ENCODE measurements around the gene FARP2. TPM values are rescaled to one million over a fixed set of nuclear protein-coding genes. Genes with fewer than 3 reads are reported as not detected.

Gene FARP2
- total RNA-seq, 1 donor from 2014 or later, result 65.0 TPM

DNA sequence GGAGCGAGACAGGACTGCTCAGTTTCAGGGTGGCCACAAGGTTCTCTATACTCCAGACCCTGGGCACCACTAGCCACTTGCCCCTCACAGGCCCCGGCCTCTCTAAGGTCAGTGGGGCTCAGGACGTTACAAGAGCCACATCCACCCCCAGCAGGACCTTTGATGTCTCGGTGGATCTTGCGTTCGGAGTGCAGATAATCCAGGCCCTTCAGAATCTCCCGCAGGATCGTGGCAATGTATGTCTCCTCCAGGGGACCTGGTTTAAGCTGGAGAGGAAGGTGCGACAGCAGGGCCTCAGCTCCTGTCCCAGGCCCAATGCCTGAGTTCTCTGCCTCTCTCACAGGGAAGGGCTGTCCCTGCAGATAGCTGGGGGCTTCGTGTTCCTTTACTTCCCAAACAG, 143.9 kb downstream of the FARP2 start:
- peaks cover 54% of the 10 kb centered on the region for H3K79me2 ChIP-seq (ENCODE audit: insufficient read depth, low read length)
- H3K9me3 ChIP-seq (ENCODE audit: insufficient read depth, low read depth, low read length), result no peaks in the 10 kb centered on the region
- no peak overlapping the region for H3K27ac ChIP-seq (ENCODE audit: low read depth, low read length)
- Mint-ChIP-seq H3K36me3 (ENCODE audit: low read depth, unreplicated experiment) (peaks cover 23% of the 10 kb centered on the region), H3K9me3 (ENCODE audit: unreplicated experiment) (no peaks in the 10 kb centered on the region), H3K27me3 (ENCODE audit: low read depth, unreplicated experiment) (no peaks in the 10 kb centered on the region), H3K4me3 (ENCODE audit: unreplicated experiment) (no peak overlapping the region), H3K27ac (ENCODE audit: unreplicated experiment) (no peak overlapping the region), H3K4me1 (ENCODE audit: low read depth, unreplicated experiment) (peaks cover under 1% of the 10 kb centered on the region)
- H4K20me1 ChIP-seq (ENCODE audit: insufficient read depth, low read length), result peaks cover 66% of the 10 kb centered on the region
- H3K4me2 ChIP-seq (ENCODE audit: low read length), result no peak overlapping the region
- TF ChIP-seq, protein P1, sequence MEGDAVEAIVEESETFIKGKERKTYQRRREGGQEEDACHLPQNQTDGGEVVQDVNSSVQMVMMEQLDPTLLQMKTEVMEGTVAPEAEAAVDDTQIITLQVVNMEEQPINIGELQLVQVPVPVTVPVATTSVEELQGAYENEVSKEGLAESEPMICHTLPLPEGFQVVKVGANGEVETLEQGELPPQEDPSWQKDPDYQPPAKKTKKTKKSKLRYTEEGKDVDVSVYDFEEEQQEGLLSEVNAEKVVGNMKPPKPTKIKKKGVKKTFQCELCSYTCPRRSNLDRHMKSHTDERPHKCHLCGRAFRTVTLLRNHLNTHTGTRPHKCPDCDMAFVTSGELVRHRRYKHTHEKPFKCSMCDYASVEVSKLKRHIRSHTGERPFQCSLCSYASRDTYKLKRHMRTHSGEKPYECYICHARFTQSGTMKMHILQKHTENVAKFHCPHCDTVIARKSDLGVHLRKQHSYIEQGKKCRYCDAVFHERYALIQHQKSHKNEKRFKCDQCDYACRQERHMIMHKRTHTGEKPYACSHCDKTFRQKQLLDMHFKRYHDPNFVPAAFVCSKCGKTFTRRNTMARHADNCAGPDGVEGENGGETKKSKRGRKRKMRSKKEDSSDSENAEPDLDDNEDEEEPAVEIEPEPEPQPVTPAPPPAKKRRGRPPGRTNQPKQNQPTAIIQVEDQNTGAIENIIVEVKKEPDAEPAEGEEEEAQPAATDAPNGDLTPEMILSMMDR (IDR thresholded peaks at IDR 0.05; ENCODE audit: insufficient read depth, low read depth, low read length), result no peak
- no peak for TF ChIP-seq EZH2 (IDR thresholded peaks at IDR 0.05; ENCODE audit: insufficient read depth, low read length)
- no peak overlapping the region for H2AFZ ChIP-seq (ENCODE audit: low read depth, low read length)
- H3K4me1 ChIP-seq (ENCODE audit: insufficient read depth, low read length), result no peaks in the 10 kb centered on the region
- H3K36me3 ChIP-seq (ENCODE audit: insufficient read depth, low read length), result peaks cover 5% of the 10 kb centered on the region
- no peak overlapping the region for H3K9ac ChIP-seq (ENCODE audit: low read length)
- no peaks in the 10 kb centered on the region for H3K27me3 ChIP-seq (ENCODE audit: insufficient read depth, low read length)
- DNase-seq (ENCODE audit: low read depth) (no peak), FAIRE-seq (no peak)
- no peak overlapping the region for H3K4me3 ChIP-seq (ENCODE audit: insufficient read depth, low read depth, low read length)

DNA sequence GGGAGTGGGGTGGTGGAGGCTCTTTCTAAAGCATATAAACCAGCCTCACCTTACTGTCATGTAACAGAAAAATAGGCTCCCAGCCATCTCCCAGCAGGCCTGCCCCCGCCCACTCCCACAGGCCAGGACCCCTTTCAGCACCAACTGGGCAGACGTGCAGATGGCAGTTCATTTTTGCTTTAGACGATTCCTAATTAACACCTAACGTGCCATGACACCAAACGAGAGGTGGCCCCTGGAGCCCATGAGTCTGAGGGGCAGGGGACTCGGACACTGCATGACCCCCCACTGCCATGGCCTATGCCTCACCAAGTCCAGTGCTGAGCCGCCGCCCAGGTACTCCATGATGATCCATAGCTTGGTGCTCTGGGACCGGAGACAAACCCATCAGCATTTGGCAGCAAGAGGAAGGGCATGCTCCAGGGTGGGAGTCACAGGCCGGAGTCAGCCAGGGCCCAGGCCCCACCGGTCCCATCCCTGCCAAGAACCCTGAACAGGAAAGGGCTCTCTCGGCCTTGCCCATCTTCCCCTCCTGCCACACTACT, 144.4 kb downstream of the FARP2 start:
- H3K79me2 ChIP-seq (ENCODE audit: insufficient read depth, low read length), result peaks cover 59% of the 10 kb centered on the region
- H4K20me1 ChIP-seq (ENCODE audit: insufficient read depth, low read length), result peaks cover 71% of the 10 kb centered on the region

DNA sequence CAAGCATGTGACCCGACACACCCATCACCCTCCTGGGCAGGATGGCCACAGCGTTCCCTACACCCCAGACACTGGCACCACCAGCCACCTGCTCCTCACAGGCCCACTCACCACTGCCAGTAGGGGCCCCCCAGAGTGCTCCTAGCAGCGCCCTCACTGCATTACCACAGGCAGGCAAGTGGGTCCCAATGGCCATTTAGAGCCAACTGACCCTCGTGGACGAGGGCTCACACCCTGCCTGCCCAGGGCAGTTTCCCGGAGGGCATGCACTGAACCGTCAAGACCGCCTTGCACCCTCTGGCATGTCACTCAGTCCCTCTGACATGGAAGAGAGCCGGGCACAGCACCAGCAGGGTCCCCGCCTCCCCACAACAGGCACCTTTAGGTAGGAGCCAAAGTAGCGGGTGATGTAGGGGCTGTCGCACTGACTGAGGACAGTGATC, 145.0 kb downstream of the FARP2 start:
- Histone ChIP-seq H4K20me1 (ENCODE audit: insufficient read depth, low read length) (peaks cover 77% of the 10 kb centered on the region), H3K79me2 (ENCODE audit: insufficient read depth, low read length) (peaks cover 65% of the 10 kb centered on the region), H3K9ac (ENCODE audit: low read length) (no peak overlapping the region), H3K9me3 (ENCODE audit: insufficient read depth, low read depth, low read length) (no peaks in the 10 kb centered on the region), H2AFZ (ENCODE audit: low read depth, low read length) (no peak overlapping the region), H3K4me1 (ENCODE audit: insufficient read depth, low read length) (no peaks in the 10 kb centered on the region), H3K4me2 (ENCODE audit: low read length) (no peak overlapping the region), H3K36me3 (ENCODE audit: insufficient read depth, low read length) (peaks cover 5% of the 10 kb centered on the region), H3K4me3 (ENCODE audit: insufficient read depth, low read depth, low read length) (no peak overlapping the region), H3K27me3 (ENCODE audit: insufficient read depth, low read length) (no peaks in the 10 kb centered on the region), H3K27ac (ENCODE audit: low read depth, low read length) (no peak overlapping the region)
- Mint-ChIP-seq H3K36me3 (ENCODE audit: low read depth, unreplicated experiment) (peaks cover 23% of the 10 kb centered on the region), H3K27ac (ENCODE audit: unreplicated experiment) (no peak overlapping the region), H3K9me3 (ENCODE audit: unreplicated experiment) (no peaks in the 10 kb centered on the region), H3K4me3 (ENCODE audit: unreplicated experiment) (no peak overlapping the region), H3K4me1 (ENCODE audit: low read depth, unreplicated experiment) (peaks cover 11% of the 10 kb centered on the region), H3K27me3 (ENCODE audit: low read depth, unreplicated experiment) (no peaks in the 10 kb centered on the region)
- FAIRE-seq (no peak), DNase-seq (ENCODE audit: low read depth) (no peak)
- no peak for TF ChIP-seq EZH2 (IDR thresholded peaks at IDR 0.05; ENCODE audit: insufficient read depth, low read length)
- TF ChIP-seq, protein P1 (IDR thresholded peaks at IDR 0.05; ENCODE audit: insufficient read depth, low read depth, low read length), result no peak

More for the DNA sequence above, 144.4 kb downstream of the FARP2 start:
- Histone ChIP-seq H3K36me3 (ENCODE audit: insufficient read depth, low read length) (peaks cover 5% of the 10 kb centered on the region), H3K4me1 (ENCODE audit: insufficient read depth, low read length) (no peaks in the 10 kb centered on the region), H3K9ac (ENCODE audit: low read length) (no peak overlapping the region), H3K27me3 (ENCODE audit: insufficient read depth, low read length) (no peaks in the 10 kb centered on the region), H2AFZ (ENCODE audit: low read depth, low read length) (no peak overlapping the region), H3K9me3 (ENCODE audit: insufficient read depth, low read depth, low read length) (no peaks in the 10 kb centered on the region), H3K4me3 (ENCODE audit: insufficient read depth, low read depth, low read length) (no peak overlapping the region), H3K27ac (ENCODE audit: low read depth, low read length) (no peak overlapping the region), H3K4me2 (ENCODE audit: low read length) (no peak overlapping the region)
- no peaks in the 10 kb centered on the region for H3K9me3 Mint-ChIP-seq (ENCODE audit: unreplicated experiment)
- H3K27ac Mint-ChIP-seq (ENCODE audit: unreplicated experiment), result no peak overlapping the region
- peaks cover 6% of the 10 kb centered on the region for H3K4me1 Mint-ChIP-seq (ENCODE audit: low read depth, unreplicated experiment)
- no peak for FAIRE-seq
- no peaks in the 10 kb centered on the region for H3K27me3 Mint-ChIP-seq (ENCODE audit: low read depth, unreplicated experiment)
- H3K36me3 Mint-ChIP-seq (ENCODE audit: low read depth, unreplicated experiment), result peaks cover 23% of the 10 kb centered on the region
- DNase-seq (ENCODE audit: low read depth), result no peak
- TF ChIP-seq EZH2 (IDR thresholded peaks at IDR 0.05; ENCODE audit: insufficient read depth, low read length), result no peak
- TF ChIP-seq, protein P1 (IDR thresholded peaks at IDR 0.05; ENCODE audit: insufficient read depth, low read depth, low read length), result no peak
- H3K4me3 Mint-ChIP-seq (ENCODE audit: unreplicated experiment), result no peak overlapping the region

All from astrocyte (in vitro differentiated cells and primary cell).